UCSD-AML1 (cell line): ENCODE measurements around the gene CD69.

Source experiments
- DNase-seq: peaks from one replicate; lab custom pipeline; 2025; ENCODE audit not compliant: unreplicated experiment; lab: John Stamatoyannopoulos, UW

CD69 gene

GRCh38 chr12:9782547-9783382 lies 22.1 kb upstream of the CD69 start:
- DNase-seq, result no peak

- DNase-seq, result no peak
Measured at GRCh38 chr12:9781360-9781759, 20.7 kb upstream of the CD69 start.

DNA sequence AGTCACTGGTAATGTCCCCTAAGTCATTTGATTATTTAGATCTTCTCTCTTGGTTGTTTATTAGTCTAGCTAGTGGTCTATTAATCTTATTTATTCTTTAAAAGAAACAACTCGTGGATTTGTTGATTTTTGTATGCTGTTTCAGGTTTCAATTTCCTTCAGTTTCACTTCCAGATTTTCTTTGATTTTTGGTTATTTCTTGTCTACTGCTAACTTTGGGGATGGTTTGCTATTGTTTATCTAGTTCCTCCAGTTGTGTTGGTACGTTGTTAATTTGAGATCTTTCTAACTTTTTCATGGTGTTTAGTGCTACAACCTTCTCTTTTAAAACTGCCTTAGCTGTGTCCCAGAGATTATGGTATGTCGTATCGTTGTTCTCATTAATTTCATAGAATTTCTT lies 18.5 kb upstream of the CD69 start:
- no peak for DNase-seq

DNA sequence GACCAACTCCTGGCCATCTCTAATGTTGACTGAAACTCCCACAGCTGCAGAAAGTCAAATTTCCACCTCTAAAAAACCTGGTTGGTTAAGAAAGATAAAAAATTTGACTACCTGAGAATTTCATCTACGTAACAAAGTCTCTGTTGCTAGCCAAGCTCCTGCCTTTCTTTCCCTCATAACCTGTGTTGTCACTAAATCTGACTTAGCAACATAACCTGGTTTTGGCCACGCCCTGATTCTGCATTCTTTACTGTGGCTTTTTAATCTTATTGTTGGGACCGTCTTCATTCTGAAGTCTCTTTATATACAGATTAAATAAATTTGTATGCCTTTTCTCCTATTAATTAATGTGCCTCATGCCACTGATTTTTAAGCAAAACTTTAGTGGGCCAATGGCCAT lies 16.1 kb upstream of the CD69 start:
- no peak for DNase-seq

GRCh38 chr12:9773216-9773877 lies 12.6 kb upstream of the CD69 start:
- DNase-seq, result no peak

- no peak for DNase-seq
Measured at GRCh38 chr12:9763025-9763424, 2.3 kb upstream of the CD69 start.

DNA sequence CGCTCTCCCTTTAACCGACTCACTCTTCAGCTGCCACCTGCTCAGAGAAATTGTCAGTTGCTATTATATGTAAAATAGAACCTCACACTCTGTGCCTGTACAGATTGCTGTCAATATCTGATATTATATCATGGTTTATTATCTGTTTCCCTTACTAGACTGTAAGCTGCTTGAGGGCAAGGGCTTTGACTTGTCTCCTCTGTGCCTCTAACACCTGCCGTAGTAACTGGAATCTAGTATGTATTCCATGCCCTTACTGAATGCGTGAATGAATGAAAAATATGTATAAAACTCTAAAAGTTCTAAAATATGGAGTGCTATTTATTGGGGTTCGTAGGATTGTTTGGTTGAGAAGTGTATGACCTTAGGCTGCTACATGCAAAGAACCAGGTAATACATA lies 1.7 kb upstream of the CD69 start:
- DNase-seq, result no peak

DNA sequence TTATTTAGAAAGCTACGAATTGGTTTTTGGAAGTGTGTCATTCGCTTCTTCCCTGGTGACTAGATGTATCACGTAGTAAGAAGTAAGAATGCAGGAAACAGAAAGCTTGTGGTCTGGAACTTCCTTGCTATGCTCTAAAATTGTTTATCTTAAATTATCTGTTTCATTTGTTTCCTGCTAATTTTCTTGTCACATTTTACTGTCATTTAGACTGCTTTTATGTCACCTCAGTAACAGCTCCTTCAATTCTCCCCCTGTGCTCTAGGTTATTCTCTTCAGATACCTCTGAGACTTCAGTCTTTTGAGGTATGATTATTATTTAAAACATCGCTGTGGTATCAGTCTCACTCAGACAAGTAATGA lies 699 bp upstream of the CD69 start:
- no peak for DNase-seq

GRCh38 chr12:9760120-9760519 lies 581 bp downstream of the CD69 start:
- no peak for DNase-seq

GRCh38 chr12:9759694-9760093 lies 1.0 kb downstream of the CD69 start:
- no peak for DNase-seq

DNA sequence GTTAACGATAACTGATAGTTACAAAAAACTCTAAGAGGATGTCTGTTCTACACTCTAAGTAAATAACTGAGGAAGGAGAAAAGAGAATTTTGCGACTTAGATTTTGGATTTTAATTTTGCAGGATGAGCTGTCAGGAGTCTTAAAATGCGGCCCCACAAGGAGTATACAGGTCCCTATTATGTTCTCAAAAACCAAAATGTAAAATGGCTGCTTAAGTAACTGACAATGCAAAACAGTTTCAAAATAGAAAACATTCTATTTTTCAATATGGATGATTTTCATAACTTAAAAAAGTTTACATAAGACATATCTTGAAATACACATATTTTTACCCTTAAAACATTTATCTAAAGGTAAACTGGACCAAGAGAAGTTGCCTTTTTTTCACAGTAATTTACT lies 2.6 kb downstream of the CD69 start:
- no peak for DNase-seq

GRCh38 chr12:9757433-9758025 lies 3.2 kb downstream of the CD69 start:
- no peak for DNase-seq

- peak; percentile 31 for DNase-seq
Measured at GRCh38 chr12:9756706-9757105, 4.0 kb downstream of the CD69 start.

DNA sequence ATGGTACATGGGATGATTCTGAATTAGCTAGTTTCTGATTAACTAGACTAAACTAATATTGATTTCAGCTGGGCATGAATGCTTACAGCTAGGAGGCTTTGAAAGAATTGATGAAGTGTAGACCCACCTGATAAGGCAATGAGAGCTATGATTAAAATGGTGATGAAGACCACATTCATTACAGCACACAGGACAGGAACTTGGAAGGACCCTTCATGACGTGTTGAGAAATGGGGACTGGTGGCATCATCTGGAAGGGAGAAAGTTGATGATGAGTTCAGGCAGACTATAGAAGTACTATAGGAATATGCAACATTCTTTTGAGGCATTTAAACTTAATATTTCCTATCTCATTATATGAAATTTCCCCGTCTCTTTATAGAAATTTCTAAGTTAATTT lies 4.5 kb downstream of the CD69 start:
- DNase-seq, result no peak

DNA sequence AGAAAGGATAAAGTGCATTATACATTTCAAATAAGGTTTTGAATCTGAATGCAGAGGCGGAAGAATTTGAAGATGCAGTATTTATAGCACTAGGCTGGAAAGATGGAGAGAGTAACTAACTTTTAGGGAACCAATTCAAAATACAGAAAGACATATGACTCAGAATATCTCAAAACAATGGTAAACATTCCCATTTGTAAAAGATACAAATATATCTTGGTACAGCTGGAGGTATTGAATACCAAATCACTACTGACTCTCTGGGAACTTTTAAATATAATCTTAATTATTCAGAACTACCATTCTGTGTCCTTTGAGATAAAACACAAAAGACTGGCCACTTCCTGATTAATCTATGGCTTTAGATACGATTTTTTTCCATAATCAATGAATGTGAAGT lies 5.1 kb downstream of the CD69 start:
- DNase-seq, result no peak

- DNase-seq, result no peak
Measured at GRCh38 chr12:9755035-9755434, 5.7 kb downstream of the CD69 start.

DNA sequence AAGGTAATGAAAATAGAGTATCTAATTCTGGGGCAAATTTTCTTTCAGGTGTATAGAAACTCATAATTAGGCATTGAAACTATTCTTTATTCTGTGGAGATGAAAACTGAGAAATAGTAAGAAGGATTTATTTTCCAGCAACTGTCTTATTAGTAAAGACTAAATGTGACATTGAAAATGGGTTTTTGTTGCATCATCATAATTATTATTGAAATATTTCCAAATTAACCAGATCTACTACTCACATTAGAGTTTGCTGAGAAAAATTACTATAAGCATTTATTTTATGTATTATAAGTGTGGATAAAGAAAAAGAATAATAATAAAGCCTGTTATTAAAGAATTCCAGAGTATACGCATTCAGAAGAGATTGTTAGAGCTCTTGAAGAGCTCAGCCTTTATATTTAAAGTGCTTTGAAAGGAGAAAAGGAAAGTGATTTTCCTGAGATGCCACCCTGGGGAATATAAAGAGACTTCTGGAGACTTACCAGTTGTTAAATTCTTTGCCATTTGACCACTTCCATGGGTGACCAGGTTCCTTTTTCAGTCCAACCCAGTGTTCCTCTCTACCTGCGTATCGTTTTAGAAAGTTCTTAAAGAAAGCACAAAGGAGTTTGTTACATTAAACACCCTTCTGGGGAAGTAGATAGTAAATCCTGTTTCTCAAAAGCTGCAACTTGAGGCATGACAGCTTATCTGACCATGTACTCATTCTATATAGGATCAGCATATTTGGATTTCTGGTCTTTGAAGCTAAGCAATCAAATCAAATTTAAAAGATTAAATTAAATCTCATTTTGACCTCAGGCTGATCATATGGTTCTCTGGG lies 6.4 kb downstream of the CD69 start:
- DNase-seq, result no peak

DNA sequence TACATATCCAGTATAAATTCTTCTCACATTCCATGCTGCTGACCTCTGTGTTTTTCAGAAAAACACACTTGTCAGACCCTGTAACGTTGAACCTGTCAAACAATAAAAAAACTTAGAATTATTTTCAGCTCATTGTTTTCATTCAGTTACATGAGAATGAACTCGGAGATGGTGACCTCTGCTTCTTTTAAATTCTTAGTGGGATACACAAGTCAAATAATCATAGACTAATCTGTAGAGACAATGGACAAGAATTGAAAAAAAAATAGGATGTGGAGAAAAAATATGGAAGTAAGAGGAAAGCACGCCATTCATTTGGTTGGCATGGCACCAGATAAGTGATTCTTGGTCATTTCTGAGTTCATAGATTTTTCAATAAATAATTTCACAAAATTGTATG lies 7.2 kb downstream of the CD69 start:
- no peak for DNase-seq

DNA sequence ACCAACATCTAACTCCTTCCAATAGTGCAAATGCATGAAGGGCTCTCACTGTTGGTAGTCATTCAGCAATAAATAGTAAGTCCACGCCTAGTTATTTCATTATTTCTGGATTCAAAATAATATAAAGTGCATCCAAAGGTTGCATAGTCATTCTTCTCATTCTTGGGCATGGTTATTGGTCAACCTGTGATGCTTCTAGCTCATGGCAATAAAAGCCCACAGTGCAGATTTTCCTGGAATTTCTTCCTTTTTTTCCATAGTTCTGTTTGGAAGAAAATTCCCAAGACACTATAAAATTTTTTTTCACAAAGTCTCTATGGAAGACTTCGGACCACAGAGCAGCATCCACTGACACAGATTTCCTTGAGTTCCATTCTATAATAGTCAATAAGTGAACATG lies 7.6 kb downstream of the CD69 start:
- no peak for DNase-seq

DNA sequence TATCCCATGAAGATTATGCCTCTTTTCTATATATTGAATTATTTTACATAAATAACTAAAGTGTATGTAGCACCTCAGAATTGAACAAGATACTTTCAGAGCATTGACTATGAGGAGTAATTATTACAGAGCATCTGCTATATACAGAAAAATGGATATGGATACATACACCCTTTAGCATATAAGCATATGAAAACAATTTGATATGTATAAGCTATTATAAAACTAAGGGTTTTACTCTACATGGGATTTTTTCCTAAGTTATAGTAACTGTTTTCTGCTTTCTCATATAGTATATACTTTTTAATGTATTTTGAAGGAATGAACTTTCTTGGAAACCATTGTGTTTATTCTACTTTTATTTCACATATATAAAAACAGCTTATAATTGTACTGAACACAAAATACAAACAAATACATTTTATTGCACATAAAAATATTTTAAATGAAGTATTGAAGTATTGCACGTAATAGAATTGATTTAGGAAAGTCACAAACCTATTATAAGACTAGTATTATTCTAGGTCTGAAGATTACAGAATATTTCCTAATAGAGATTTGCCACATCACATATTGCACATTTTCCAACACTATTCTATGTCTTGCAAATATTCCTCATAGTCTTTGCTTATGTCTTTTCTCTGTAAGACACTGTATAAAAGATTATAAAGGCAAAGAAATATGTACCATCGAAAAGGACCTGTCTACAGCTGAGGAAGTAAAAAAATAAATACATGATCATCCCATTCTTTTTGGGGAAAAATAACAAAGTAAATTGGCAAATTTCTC lies 8.4 kb downstream of the CD69 start:
- no peak for DNase-seq
